ENCODE measurements around the gene ATP6V1A. TPM values are rescaled to one million over a fixed set of nuclear protein-coding genes. Genes with fewer than 3 reads are reported as not detected.
A peak's percentile ranks its signal among the peaks of the same experiment; 100 is the strongest.

ATP6V1A gene
- total RNA-seq (2016; rRNA removed; fragmentation: Illumina TruSeq; extraction: Trizol) (95.1 and 171 TPM in 2 replicates), polyA plus RNA-seq (2011; rRNA removed) (21.7 and 23.4 TPM in 2 replicates), polyA minus RNA-seq (2011; rRNA and poly(A)+ RNA removed; ENCODE audit: low replicate concordance) (33.3 and 77.8 TPM in 2 replicates), Bru-seq, nascent RNA (percentile 77 among the genes with signal in this experiment), BruChase-seq, experiment 1, labeled RNA remaining after a 6-hour chase (percentile 86 among the genes with signal in this experiment), BruChase-seq, experiment 2, labeled RNA remaining after a 2-hour chase (percentile 78 among the genes with signal in this experiment)
- total RNA-seq (2016; cell fraction: cytosol; rRNA removed; fragmentation: Illumina TruSeq; extraction: Trizol; ENCODE audit: low read depth), result 4.1 and 4.6 TPM in 2 replicates
- 94.7 and 166 TPM in 2 replicates for total RNA-seq (2016; cell fraction: insoluble cytoplasmic fraction; rRNA removed; fragmentation: Illumina TruSeq; extraction: Trizol)
- 18.8 and 23.0 TPM in 2 replicates for total RNA-seq (2016; cell fraction: membrane; rRNA removed; fragmentation: Illumina TruSeq; extraction: Trizol)
- 48.7 and 55.1 TPM in 2 replicates for total RNA-seq (2016; cell fraction: nucleus; rRNA removed; fragmentation: Illumina TruSeq; extraction: Trizol)
- 10.7 and 17.6 TPM in 2 replicates for polyA plus RNA-seq (2011; cell fraction: cytosol; rRNA removed)
- polyA plus RNA-seq (2011; cell fraction: nucleus; rRNA removed), result 4.8 and 6.2 TPM in 2 replicates
- polyA plus RNA-seq (2012), result 17.0 and 26.8 TPM in 2 replicates
- polyA plus RNA-seq (2016; cell fraction: cytosol; fragmentation: Illumina TruSeq; extraction: Trizol; ENCODE audit: low read depth), result 1.5 TPM in 2 replicates
- 61.1 and 63.7 TPM in 2 replicates for polyA plus RNA-seq (2016; cell fraction: insoluble cytoplasmic fraction; fragmentation: Illumina TruSeq; extraction: Trizol; ENCODE audit: low read depth)
- 5.9 and 6.6 TPM in 2 replicates for polyA plus RNA-seq (2016; cell fraction: membrane; fragmentation: Illumina TruSeq; extraction: Trizol; ENCODE audit: low read depth)
- polyA plus RNA-seq (2016; cell fraction: nucleus; fragmentation: Illumina TruSeq; extraction: Trizol; ENCODE audit: insufficient read depth, low read depth), result 37.6 and 38.2 TPM in 2 replicates
- polyA minus RNA-seq (2011; cell fraction: cytosol; rRNA and poly(A)+ RNA removed), result 39.8 and 40.8 TPM in 2 replicates
- polyA minus RNA-seq (2011; cell fraction: nucleus; rRNA and poly(A)+ RNA removed), result 19.3 and 28.3 TPM in 2 replicates
- long read RNA-seq, experiment 1, full-length matches to known transcripts, result 9 of 22 reads
- long read RNA-seq, experiment 1, partial matches to known transcripts, result 8 of 22 reads
- long read RNA-seq, experiment 1, other reads (novel, unspliced or antisense), result 5 of 22 reads
- long read RNA-seq, experiment 2, partial matches to known transcripts, result 3 of 51 reads
- long read RNA-seq, experiment 2, other reads (novel, unspliced or antisense), result 47 of 51 reads

- Histone ChIP-seq H3K27ac (ENCODE audit: extremely low read length, insufficient read depth, low read length) (peak within 1 kb of the TSS; percentile 100), H3K9ac (ENCODE audit: insufficient read depth, low read depth, low read length) (peak within 1 kb of the TSS; percentile 98), H3K9me3 (ENCODE audit: low read length) (no peaks in the 10 kb centered on the region), H3K4me1 (ENCODE audit: insufficient read depth, low read length) (peaks cover 49% of the 10 kb centered on the region), H3K79me2 (ENCODE audit: insufficient read depth, low read length) (peaks cover 87% of the 10 kb centered on the region), H3K27me3 (ENCODE audit: control insufficient read depth in 1 of 2, insufficient read depth in 2 of 2, low read length in 2 of 2) (no peaks in the 10 kb centered on the region; a peak in 1 of 5 replicates), H3K4me3 (replicated peaks in 1 of 3; ENCODE audit: insufficient read depth in 1 of 3, low read depth in 2 of 3, low read length in 3 of 3) (peak within 1 kb of the TSS; percentile 92 to 100 (median 97)), H4K20me1 (ENCODE audit: insufficient read depth, low read length) (peaks cover 26% of the 10 kb centered on the region), H2AFZ (ENCODE audit: low read length) (peak within 1 kb of the TSS; percentile 61), H3K4me2 (ENCODE audit: low read depth, low read length) (peak within 1 kb of the TSS; percentile 97), H3K36me3 (replicated peaks in 1 of 2; ENCODE audit: control insufficient read depth in 1 of 2, insufficient read depth in 2 of 2, low read length in 2 of 2) (no peaks in the 10 kb centered on the region)
- ChIA-PET POLR2A (interaction anchor here (0.6 to 4.0 kb wide), 8 partner anchors 10 to 232 kb away, joined by 3 to 22 read pairs (median 3); partner anchors contain the start of genes SPICE1 and USF3), CTCF (ENCODE audit: low intra/inter-chr PET ratio, low total read pairs) (no interaction called here)
- no TSS peak for BruUV-seq (replicated peaks)
- under 1% methylated on average over 31 of the region's 34 CpGs for WGBS (ENCODE audit: low lambda C conversion rate)
- peak; percentile 95 for FAIRE-seq
- peak; percentile 95 for DNase-seq (ENCODE audit: low spot score)
- peak; percentile 81 for ATAC-seq
- in situ Hi-C loops (cut with HindIII; ENCODE audit: extremely low pct_ligation_motif_present, low pct_unique_long_range_greater_than_20kb) (loop anchor here (10.0 kb wide), 1 partner anchor 88 kb away; the partner anchor contains the start of gene GRAMD1C), intact Hi-C loops (cut with micrococcal nuclease; ENCODE audit: unreplicated experiment) (loop anchor here (1.0 to 10.0 kb wide), 5 partner anchors 9 to 310 kb away; partner anchors contain the start of genes CCDC191, QTRT2 and USF3)
- TF ChIP-seq PRDM10 (CRISPR knock-in tag; IDR thresholded peaks at IDR 0.05; ENCODE audit: low read depth) (peak; percentile 18; the same call in 1 of the 2 replicates), KAT8 (CRISPR knock-in tag; IDR thresholded peaks at IDR 0.05) (peak; percentile 88), PBX2 (CRISPR knock-in tag; IDR thresholded peaks at IDR 0.05) (no peak), FOSL2 (CRISPR knock-in tag; IDR thresholded peaks at IDR 0.05) (0 out of 2 replicates have a peak, but pooled peaks have one; percentile 23), ARID2 (CRISPR knock-in tag; IDR thresholded peaks at IDR 0.05; ENCODE audit: borderline replicate concordance) (0 out of 2 replicates have a peak, but pooled peaks have one; percentile 22), ZHX1 (CRISPR knock-in tag; IDR thresholded peaks at IDR 0.05; ENCODE audit: low read depth) (peak; percentile 7; the same call in 1 of the 2 replicates), DPF2 (CRISPR knock-in tag; IDR thresholded peaks at IDR 0.05; ENCODE audit: borderline replicate concordance, low read depth) (no peak)
These were observed at the start of gene ATP6V1A for GRCh38 chr3:113746548-113747282. Gene ATP6V1A, plus strand, starts transcription at chr3:113747035. Its CDS starts 31,719 bp downstream, at chr3:113778754.
